Spleen (tissue), 11 donors: ENCODE results near the gene UBL4A. TPM values are rescaled to one million over a fixed set of nuclear protein-coding genes. Genes with fewer than 3 reads are reported as not detected.
A peak's percentile ranks its signal among the peaks of the same experiment; 100 is the strongest.

ENCODE experiments used
- DNase-seq: peaks from one replicate; pipeline ENCODE4 v3.0.0-alpha.2; 2020
- H3K27ac ChIP-seq, 8 donors: fragments of 200-600 bp; sonication (generic) in 7 of 8; 1 replicate in 4 of 8; 2 replicates in 4 of 8; pipeline versions ENCODE4 v1.5.0 to v1.8.0; 2016 to 2021; ENCODE audit warnings: inconsistent platforms in 4 of 8, mild to moderate bottlenecking in 4 of 8, moderate library complexity in 1 of 8
- H3K27me3 ChIP-seq, 7 donors: fragments of 200-600 bp; sonication (generic) in 6 of 7; replicated peaks in 1 of 7; 1 replicate in 4 of 7; 2 replicates in 3 of 7; pipeline versions ENCODE4 v1.5.0 to v1.8.0; 2016 to 2021; ENCODE audit warnings: inconsistent platforms in 3 of 7, mild to moderate bottlenecking in 1 of 7
- H3K36me3 ChIP-seq, 6 donors: fragments of 200-600 bp; sonication (generic) in 5 of 6; 1 replicate in 4 of 6; 2 replicates in 2 of 6; pipeline versions ENCODE4 v1.5.0 to v1.8.0; 2016 to 2021; ENCODE audit warnings: inconsistent platforms in 2 of 6
- H3K4me1 ChIP-seq, 6 donors: fragments of 200-600 bp; sonication (generic) in 5 of 6; 1 replicate in 3 of 6; 2 replicates in 3 of 6; pipeline versions ENCODE4 v1.5.0 to v1.8.0; 2016 to 2021; ENCODE audit warnings: inconsistent platforms in 3 of 6
- H3K4me3 ChIP-seq, 8 donors: fragments of 200-600 bp; sonication (generic) in 7 of 8; 1 replicate in 4 of 8; 2 replicates in 4 of 8; pipeline versions ENCODE4 v1.5.0 to v1.8.0; 2016 to 2021; ENCODE audit warnings: inconsistent platforms in 4 of 8, mild to moderate bottlenecking in 4 of 8, moderate library complexity in 2 of 8
- H3K9me3 ChIP-seq, 8 donors: fragments of 200-600 bp; sonication (generic) in 7 of 8; 1 replicate in 4 of 8; 2 replicates in 4 of 8; pipeline versions ENCODE4 v1.5.0 to v1.8.0; 2016 to 2021; ENCODE audit warnings: inconsistent platforms in 4 of 8
- CTCF ChIP-seq, 11 experiments: fragments of 200-600 bp in 7 of 11; fragments of 450-650 bp in 4 of 11; sonication (generic) in 4 of 11; IDR thresholded peaks in 8 of 11; conservative IDR thresholded peaks in 3 of 11; 1 replicate in 7 of 11; 2 replicates in 4 of 11; pipeline versions ENCODE4 v1.4.0 to v1.8.0; 2016 to 2021; ENCODE audit warnings: antibody characterized with exemption in 11 of 11, inconsistent platforms in 4 of 11, mild to moderate bottlenecking in 1 of 11
- POLR2A ChIP-seq, 3 donors: fragments of 450-650 bp; IDR thresholded peaks; one replicate each; pipeline ENCODE4 v1.5.1; 2017; ENCODE audit warnings: antibody characterized with exemption in 3 of 3, mild to moderate bottlenecking in 1 of 3
- POLR2AphosphoS5 ChIP-seq, 3 donors: sonication (generic); formaldehyde crosslinking; IDR thresholded peaks; one replicate each; pipeline ENCODE4 v1.5.1; 2017; ENCODE audit warnings: antibody characterized with exemption in 3 of 3
- WGBS, 5 donors: extraction: QIAGEN DNeasy Blood & Tissue Kit in 3 of 5; methylation state at CpG; one replicate each; pipeline versions ENCODE4 v1.1.5 to v1.1.7; 2013 to 2018; 5-methylcytosine and 5-hydroxymethylcytosine counted together
- intact Hi-C: fragments of 100-400 bp; cut with DNase I; formaldehyde crosslinking; loops from one replicate; pipeline ENCODE4 v1.15.0; 2023; ENCODE audit warnings: low total_unique reads
- polyA plus RNA-seq, 3 donors: library from polyadenylated mRNA; stranded (reverse); fragments of 200-250 nt; gene quantifications; one replicate each; pipeline ENCODE4 v1.2.1, GENCODE V29; 2013
- total RNA-seq, 7 donors: library from RNA; depleted of rRNA in 3 of 7; stranded (reverse); fragments of >200 nt in 3 of 7; fragmentation: NEBNext Ultra II Directional in 4 of 7; extraction: Animal tissue kit (Norgen Biotek cat#: 25700) in 4 of 7; gene quantifications; one replicate each; pipeline versions ENCODE4 v1.1.0 to v1.2.1, GENCODE V29; 2016 to 2021
- donor health status: healthy with polysubstance abuse.
- donor health status: DM: no; HTN: no; CAD: no; lungs with moderate emphysema.
- donor health status: DM: no; HTN: no; CAD: no.
- donor health status: Bipolar disorder and iron deficiency.
- donor health status: healthy.
- donor health status: DM: no; HTN: no; CAD: no.
- donor health status: DM: yes; HTN: yes; CAD: no.

Gene UBL4A
- total and polyA plus RNA-seq, 10 donors = 13.4 to 36.3 (median 21.8) TPM

DNA sequence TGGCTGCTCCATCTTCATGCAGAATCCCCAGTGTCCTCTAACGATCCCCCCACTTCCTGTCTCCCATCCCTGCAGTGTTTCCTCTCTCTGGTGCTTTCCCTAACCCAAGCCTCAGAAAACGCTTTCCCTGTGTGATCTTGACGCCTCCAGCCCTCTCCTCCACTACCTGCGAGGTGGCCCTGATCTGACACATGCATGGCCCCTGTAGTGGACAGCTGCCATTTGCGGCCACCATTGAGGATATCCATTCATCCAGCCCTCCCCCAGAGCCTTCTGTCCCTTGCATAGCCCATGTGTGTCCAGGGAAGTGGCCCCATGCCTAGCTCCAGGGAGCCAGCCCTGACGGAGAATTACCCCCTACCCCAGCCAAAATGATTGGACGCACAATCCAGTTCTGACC lies 3.1 kb downstream of the UBL4A start:
- H3K36me3 ChIP-seq = peaks cover 0 to 32% (median 0%) of the 10 kb centered on the region in 6 donors
- 60 to 84% (median 78%) methylated on average over 7 of the region's 7 CpGs for whole genome bisulfite sequencing, 5 donors
- intact Hi-C loops = no loop called here
- no peak overlapping the region for H3K27ac ChIP-seq
- TF ChIP-seq POLR2AphosphoS5 (IDR thresholded peaks at IDR 0.05) (no peak), POLR2A (IDR thresholded peaks at IDR 0.05) (no peak), CTCF (IDR thresholded peaks at IDR 0.05 in 8 of 11, conservative IDR thresholded peaks at IDR 0.05 in 3 of 11) (no peak)
- peaks cover 0 to 50% (median 32%) of the 10 kb centered on the region in 6 donors for H3K4me1 ChIP-seq
- H3K27me3 ChIP-seq = no peaks in the 10 kb centered on the region
- DNase-seq = no peak
- no peaks in the 10 kb centered on the region for H3K9me3 ChIP-seq
- no peak overlapping the region for H3K4me3 ChIP-seq

- Histone ChIP-seq H3K27me3 (no peaks in the 10 kb centered on the region), H3K36me3 (peaks cover 0 to 26% (median 0%) of the 10 kb centered on the region in 6 donors), H3K4me1 (peaks cover 0 to 51% (median 34%) of the 10 kb centered on the region in 6 donors), H3K27ac (no peak overlapping the region), H3K4me3 (no peak overlapping the region), H3K9me3 (no peaks in the 10 kb centered on the region)
- TF ChIP-seq POLR2AphosphoS5 (IDR thresholded peaks at IDR 0.05) (no peak), CTCF (IDR thresholded peaks at IDR 0.05 in 8 of 11, conservative IDR thresholded peaks at IDR 0.05 in 3 of 11) (no peak), POLR2A (IDR thresholded peaks at IDR 0.05) (no peak)
- intact Hi-C loops = no loop called here
- 83 to 88% (median 84%) methylated on average over 1 to 7 of the region's 7 CpGs for WGBS, 5 donors
- no peak for DNase-seq
Measured at GRCh38 chrX:154482786-154483185, 3.6 kb downstream of the UBL4A start.

- intact Hi-C loops = no loop called here
- Histone ChIP-seq H3K27ac (no peak overlapping the region), H3K9me3 (no peaks in the 10 kb centered on the region), H3K4me3 (no peak overlapping the region), H3K36me3 (peaks cover 0 to 20% (median 0%) of the 10 kb centered on the region in 6 donors), H3K27me3 (no peaks in the 10 kb centered on the region), H3K4me1 (peaks cover 0 to 50% (median 28%) of the 10 kb centered on the region in 6 donors)
- WGBS, 5 donors = 83 to 92% (median 85%) methylated on average over 12 to 14 of the region's 14 CpGs
- no peak for TF ChIP-seq CTCF (IDR thresholded peaks at IDR 0.05 in 8 of 11, conservative IDR thresholded peaks at IDR 0.05 in 3 of 11)
- TF ChIP-seq POLR2AphosphoS5 (IDR thresholded peaks at IDR 0.05) = no peak
- no peak for TF ChIP-seq POLR2A (IDR thresholded peaks at IDR 0.05)
- DNase-seq = peak; percentile 63
Measured at GRCh38 chrX:154481911-154482601, 4.4 kb downstream of the UBL4A start.

DNA sequence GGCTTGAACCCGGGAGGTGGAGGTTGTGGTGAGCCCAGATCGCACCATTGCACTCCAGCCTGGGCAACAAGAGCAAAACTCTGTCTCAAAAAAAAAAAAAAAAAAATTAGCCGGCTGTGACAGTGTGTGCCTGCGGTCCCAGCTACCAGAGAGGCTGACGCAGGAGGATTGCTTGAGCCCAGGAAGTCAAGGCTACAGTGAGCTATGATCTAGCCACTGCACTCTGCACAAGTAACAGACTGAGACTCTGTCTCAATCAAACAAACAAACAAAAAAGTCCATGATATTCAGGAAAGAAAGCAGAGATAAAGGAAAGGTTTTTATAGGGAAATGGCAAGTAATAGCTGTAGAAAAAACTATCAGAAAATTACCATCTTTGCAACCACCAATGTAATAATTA lies 5.2 kb downstream of the UBL4A start:
- H3K27me3 ChIP-seq = no peaks in the 10 kb centered on the region
- peaks cover 0 to 46% (median 24%) of the 10 kb centered on the region in 6 donors for H3K4me1 ChIP-seq
- no peak overlapping the region for H3K4me3 ChIP-seq
- peaks cover 0 to 20% (median 0%) of the 10 kb centered on the region in 6 donors for H3K36me3 ChIP-seq
- no peak for DNase-seq
- intact Hi-C loops = no loop called here
- WGBS, 5 donors = 82 to 99% (median 88%) methylated on average over 5 of the region's 5 CpGs
- H3K9me3 ChIP-seq = no peaks in the 10 kb centered on the region
- no peak overlapping the region for H3K27ac ChIP-seq
- TF ChIP-seq POLR2A (IDR thresholded peaks at IDR 0.05) = no peak
- TF ChIP-seq CTCF (IDR thresholded peaks at IDR 0.05 in 8 of 11, conservative IDR thresholded peaks at IDR 0.05 in 3 of 11) = no peak
- no peak for TF ChIP-seq POLR2AphosphoS5 (IDR thresholded peaks at IDR 0.05)
